Activated T-helper 1 cell treated with anti-CD3 and anti-CD28 coated beads, Interleukin-12 subunit alpha, Interleukin-12 subunit beta, Interleukin-2, Interleukin-4 antibody, amounts not matched to agents 30 ng/mL and 10 ng/mL and 1 ng/mL, durations not matched to agents 14 hours and 24 hours and 36 hours (primary cell): ENCODE results near the gene GPR141. TPM values are rescaled to one million over a fixed set of nuclear protein-coding genes. Genes with fewer than 3 reads are reported as not detected.

Source experiments
- DNase-seq: peaks from one replicate; pipeline ENCODE4 v3.0.0; 2021; ENCODE audit warnings: low spot score
- H3K27ac Mint-ChIP-seq: one replicate; pipeline ENCODE4 v1.8.0; 2021; ENCODE audit warnings: mild to moderate bottlenecking, mixed read lengths
- H3K27me3 Mint-ChIP-seq: one replicate; pipeline ENCODE4 v1.8.0; 2022; ENCODE audit warnings: mild to moderate bottlenecking, moderate library complexity, mixed read lengths; ENCODE audit not compliant: insufficient read depth
- H3K36me3 Mint-ChIP-seq: one replicate; pipeline ENCODE4 v1.8.0; 2021; ENCODE audit warnings: low read depth, mixed read lengths
- H3K4me1 Mint-ChIP-seq: one replicate; pipeline ENCODE4 v1.8.0; 2021; ENCODE audit warnings: low read depth, mixed read lengths
- H3K4me3 Mint-ChIP-seq: one replicate; pipeline ENCODE4 v1.8.0; 2021; ENCODE audit warnings: mild to moderate bottlenecking, moderate library complexity, mixed read lengths
- H3K9me3 Mint-ChIP-seq: one replicate; pipeline ENCODE4 v1.8.0; 2021; ENCODE audit warnings: mixed read lengths
- intact Hi-C: fragments of 100-400 bp; cut with micrococcal nuclease; formaldehyde crosslinking; loops from one replicate; pipeline ENCODE4 v1.15.1; 2024
- total RNA-seq: library from RNA; stranded (reverse); gene quantifications from 2 replicates; pipeline ENCODE4 v1.2.3, GENCODE V29; 2022

GPR141 gene
- total RNA-seq, 1 donor from 2014 or later: not detected

DNA sequence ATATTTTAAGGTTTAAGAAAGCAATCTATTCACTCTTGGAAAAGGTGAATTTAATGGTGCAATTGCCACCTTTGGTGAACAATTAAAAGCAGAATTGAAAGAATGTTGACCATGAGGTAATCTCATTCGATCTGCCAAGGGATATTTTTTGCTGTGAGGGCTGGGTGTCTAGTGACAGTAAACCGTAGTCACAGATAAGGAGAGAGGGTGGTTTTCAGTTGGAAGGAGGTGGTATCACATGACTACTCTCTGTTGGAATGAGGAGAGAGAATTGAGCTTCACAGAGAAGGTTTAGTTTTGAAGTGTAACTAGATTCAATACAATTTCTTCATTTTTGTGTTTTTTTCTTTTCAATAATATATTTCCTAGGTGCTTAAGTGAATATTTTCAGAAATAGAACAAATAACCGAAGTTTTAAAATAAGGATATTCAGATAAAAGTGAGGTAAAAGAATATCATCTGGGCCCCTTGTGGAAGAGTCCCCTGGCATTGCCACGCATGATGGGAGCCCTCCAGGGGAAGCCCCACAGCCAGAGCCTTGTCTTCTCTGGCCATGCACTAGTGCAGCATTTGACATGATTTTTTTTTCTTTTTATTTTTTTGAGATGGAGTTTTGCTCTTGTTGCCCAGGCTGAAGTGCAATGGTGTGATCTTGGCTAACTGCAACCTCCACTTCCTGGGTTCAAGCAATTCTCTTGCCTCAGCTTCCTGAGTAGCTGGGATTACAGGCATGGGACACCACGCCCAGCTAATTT, 73.4 kb downstream of the GPR141 start:
- no peak overlapping the region for H3K4me3 Mint-ChIP-seq
- intact Hi-C loops: no loop called here
- H3K4me1 Mint-ChIP-seq: no peaks in the 10 kb centered on the region
- H3K36me3 Mint-ChIP-seq: no peaks in the 10 kb centered on the region
- no peak overlapping the region for H3K27ac Mint-ChIP-seq
- no peak for DNase-seq
- H3K27me3 Mint-ChIP-seq: peaks cover 6% of the 10 kb centered on the region
- H3K9me3 Mint-ChIP-seq: no peaks in the 10 kb centered on the region

DNA sequence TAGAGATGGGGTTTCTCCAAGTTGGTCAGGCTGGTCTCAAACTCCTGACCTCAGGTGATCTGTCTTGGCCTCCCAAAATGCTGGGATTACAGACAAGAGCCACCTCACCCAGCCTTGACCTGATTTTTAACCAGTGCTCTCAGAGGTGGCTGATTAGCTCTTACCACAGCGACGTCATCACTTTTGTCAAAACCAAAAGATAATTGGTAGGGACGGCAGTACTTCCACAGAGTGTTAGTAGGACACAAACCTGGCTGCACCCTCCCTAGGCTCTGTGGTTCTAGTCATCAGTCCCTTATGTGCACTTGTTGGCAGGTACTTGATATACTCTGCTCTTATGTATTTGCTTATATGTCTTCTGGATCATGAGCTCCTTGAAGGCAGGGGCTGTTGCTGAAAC, 74.0 kb downstream of the GPR141 start:
- peaks cover 2% of the 10 kb centered on the region for H3K27me3 Mint-ChIP-seq
- no peaks in the 10 kb centered on the region for H3K9me3 Mint-ChIP-seq
- H3K27ac Mint-ChIP-seq: no peak overlapping the region
- intact Hi-C loops: no loop called here
- no peaks in the 10 kb centered on the region for H3K4me1 Mint-ChIP-seq
- H3K4me3 Mint-ChIP-seq: no peak overlapping the region
- H3K36me3 Mint-ChIP-seq: no peaks in the 10 kb centered on the region
- no peak for DNase-seq

DNA sequence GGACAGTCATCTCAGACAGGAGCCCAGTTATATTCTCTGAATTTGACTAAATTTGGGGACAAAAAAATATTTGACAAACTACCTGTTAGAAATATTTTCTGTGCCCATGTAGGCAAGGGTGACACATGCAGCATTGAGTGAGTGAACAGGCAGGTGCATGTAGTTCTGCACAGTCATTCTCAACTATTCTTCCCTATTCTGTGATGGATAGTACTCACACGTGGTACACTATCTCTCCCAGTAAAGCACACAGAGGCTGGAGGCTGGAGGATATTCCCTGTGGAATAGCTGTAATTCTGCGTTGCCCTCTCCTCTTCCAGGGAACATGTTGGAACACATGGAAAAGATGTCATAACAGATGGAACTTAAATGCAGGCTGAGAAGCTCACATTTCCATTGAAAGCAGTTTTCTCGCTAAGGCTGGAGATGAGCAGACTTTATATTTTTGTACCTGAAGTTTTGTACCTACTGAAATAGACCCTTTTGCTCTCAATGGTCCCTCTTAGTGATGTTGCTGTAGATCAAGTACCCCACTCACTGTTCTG, 75.0 kb downstream of the GPR141 start:
- Mint-ChIP-seq H3K36me3 (no peaks in the 10 kb centered on the region), H3K4me1 (no peaks in the 10 kb centered on the region), H3K9me3 (no peaks in the 10 kb centered on the region), H3K27ac (no peak overlapping the region), H3K4me3 (no peak overlapping the region), H3K27me3 (peaks cover 2% of the 10 kb centered on the region)
- DNase-seq: no peak
- intact Hi-C loops: no loop called here

DNA sequence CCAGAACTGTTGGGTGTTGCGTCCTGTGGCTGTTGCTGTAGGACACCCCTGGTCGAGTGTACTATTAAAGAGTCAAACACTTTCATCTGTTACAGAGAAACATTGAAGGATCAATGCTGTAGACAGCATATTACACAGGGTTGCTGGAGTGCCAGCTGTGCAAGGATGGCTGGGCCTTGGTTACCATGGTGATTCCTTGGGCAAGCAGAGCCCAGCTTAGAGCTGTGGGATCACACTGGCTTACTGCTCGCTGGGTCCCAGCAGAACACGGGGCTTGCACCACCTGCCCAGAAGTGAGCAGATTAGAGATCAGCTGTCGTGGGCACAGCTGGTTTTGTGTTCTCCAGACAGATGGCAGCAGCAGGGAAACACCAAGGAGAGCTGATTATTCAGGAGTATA, 76.0 kb downstream of the GPR141 start:
- Mint-ChIP-seq H3K27me3 (peaks cover 2% of the 10 kb centered on the region), H3K4me1 (no peaks in the 10 kb centered on the region), H3K4me3 (no peak overlapping the region), H3K9me3 (no peaks in the 10 kb centered on the region), H3K27ac (no peak overlapping the region), H3K36me3 (no peaks in the 10 kb centered on the region)
- no peak for DNase-seq
- intact Hi-C loops: no loop called here

DNA sequence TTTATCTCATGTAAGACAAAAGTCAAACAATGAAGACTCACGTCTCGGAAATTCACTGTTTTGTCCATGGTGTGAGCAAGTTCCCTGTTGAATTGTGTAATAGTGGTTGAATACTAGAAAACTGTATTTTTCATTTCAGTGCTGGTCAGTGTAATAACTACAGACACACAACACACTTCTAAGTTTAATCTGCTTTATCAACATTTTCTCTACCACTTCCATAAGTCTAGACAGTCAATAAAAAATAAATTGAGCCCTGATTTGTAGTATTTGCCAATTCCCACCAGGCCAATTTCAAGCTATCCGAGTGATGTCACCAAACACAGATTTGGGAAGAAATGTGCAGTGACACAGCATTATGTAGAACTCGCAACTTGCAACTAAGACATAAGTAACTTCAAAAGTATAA, 81.9 kb downstream of the GPR141 start:
- Mint-ChIP-seq H3K4me1 (peaks cover 10% of the 10 kb centered on the region), H3K27ac (no peak overlapping the region), H3K27me3 (no peaks in the 10 kb centered on the region), H3K4me3 (no peak overlapping the region), H3K9me3 (no peaks in the 10 kb centered on the region), H3K36me3 (no peaks in the 10 kb centered on the region)
- intact Hi-C loops: no loop called here
- DNase-seq: no peak

DNA sequence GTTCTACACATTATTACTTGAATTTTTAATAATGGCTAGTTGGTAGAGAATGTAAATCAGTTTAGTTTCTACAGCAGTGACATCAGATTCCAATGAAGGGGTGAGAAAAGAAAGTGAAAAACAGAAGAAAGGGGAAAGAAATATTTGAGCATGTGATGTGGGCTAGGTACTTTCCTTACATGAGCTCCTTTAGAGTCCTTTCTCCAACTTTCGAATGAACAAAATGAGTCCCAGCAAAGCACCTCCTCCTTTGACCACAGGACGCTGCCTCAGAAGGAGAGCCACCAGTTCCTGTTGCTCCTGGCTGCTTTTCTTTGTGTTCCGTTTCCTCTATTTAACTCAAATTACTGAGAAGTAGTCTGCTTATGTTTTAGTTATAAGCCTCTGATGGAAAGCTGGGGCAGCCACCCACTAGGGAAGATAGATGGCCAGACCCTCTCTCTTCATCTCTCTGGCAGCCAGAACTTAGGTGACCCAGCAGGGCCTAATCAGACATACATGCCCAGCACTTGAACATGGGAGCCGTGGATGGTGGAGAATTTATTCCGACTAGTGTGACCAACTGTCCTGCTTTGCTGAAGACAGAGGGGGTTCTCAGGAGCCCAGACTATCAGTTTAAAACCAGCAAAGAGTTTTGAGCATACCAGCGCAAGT, 82.4 kb downstream of the GPR141 start:
- Mint-ChIP-seq H3K27ac (no peak overlapping the region), H3K27me3 (no peaks in the 10 kb centered on the region), H3K9me3 (no peaks in the 10 kb centered on the region), H3K4me3 (no peak overlapping the region), H3K36me3 (no peaks in the 10 kb centered on the region), H3K4me1 (peaks cover 10% of the 10 kb centered on the region)
- DNase-seq: peak; percentile 3
- intact Hi-C loops: no loop called here

DNA sequence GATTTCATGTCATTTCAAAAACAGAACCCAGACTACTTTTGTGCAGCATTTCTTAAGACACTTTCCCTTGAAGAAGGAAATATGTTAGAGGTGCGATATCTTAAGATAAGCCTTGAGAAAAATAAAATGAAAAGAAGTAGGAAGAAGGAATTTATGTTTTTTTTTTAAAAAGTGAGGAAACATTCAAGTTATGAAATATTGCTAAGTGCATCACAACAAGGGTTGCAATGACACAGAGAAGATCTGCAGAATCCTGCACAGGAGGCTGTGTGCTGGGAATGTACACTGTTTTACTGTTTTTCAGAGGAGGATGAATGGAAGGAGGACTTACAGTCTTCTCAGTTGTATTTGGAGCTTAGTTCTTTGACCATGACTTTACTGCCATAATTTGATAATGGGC, 85.0 kb downstream of the GPR141 start:
- Mint-ChIP-seq H3K27me3 (no peaks in the 10 kb centered on the region), H3K27ac (no peak overlapping the region), H3K9me3 (no peaks in the 10 kb centered on the region), H3K36me3 (no peaks in the 10 kb centered on the region), H3K4me1 (peaks cover 10% of the 10 kb centered on the region), H3K4me3 (no peak overlapping the region)
- DNase-seq: no peak
- intact Hi-C loops: no loop called here

DNA sequence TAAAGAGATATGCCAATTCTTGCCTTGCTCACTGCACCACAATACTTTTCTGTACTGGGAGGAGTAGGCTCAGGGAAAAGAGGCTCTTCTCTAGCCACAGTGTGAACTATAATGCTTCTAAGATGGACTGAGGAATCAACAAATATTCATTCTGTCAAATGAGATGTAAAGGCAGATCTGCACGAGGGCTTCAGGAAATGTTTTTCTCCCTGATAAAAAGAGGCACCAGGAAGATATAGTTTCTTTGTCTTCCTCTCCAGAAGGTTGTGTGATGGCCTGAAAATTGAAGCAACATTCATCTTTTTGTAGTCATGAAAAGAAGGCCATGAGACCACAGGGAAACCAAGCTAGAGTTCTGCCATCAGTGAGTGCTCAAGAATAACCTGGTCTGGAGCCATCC, 85.7 kb downstream of the GPR141 start:
- no peaks in the 10 kb centered on the region for H3K36me3 Mint-ChIP-seq
- H3K27ac Mint-ChIP-seq: no peak overlapping the region
- H3K9me3 Mint-ChIP-seq: no peaks in the 10 kb centered on the region
- intact Hi-C loops: no loop called here
- peaks cover 10% of the 10 kb centered on the region for H3K4me1 Mint-ChIP-seq
- DNase-seq: no peak
- no peaks in the 10 kb centered on the region for H3K27me3 Mint-ChIP-seq
- H3K4me3 Mint-ChIP-seq: no peak overlapping the region

DNA sequence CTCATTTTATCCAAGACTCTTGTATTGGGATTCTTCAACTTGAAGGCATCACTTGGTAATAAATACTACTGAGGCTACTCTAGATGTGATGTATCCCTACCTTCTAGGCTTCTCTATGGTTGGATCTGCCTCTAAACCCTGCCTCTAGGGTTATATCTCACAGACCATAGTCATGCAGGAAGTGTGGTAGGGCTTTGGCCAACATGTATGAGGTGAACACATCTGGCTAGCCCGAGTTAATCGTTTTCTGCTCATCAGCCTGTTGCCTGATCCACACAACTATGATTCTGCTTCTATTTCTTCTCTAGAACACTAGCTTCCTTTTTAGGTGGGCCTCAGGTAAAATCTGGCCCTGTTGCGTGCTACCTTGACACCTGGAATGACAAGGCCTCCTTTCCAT, 86.2 kb downstream of the GPR141 start:
- Mint-ChIP-seq H3K4me3 (no peak overlapping the region), H3K9me3 (no peaks in the 10 kb centered on the region), H3K27ac (no peak overlapping the region), H3K36me3 (no peaks in the 10 kb centered on the region), H3K4me1 (peaks cover 10% of the 10 kb centered on the region), H3K27me3 (no peaks in the 10 kb centered on the region)
- no peak for DNase-seq
- intact Hi-C loops: no loop called here

DNA sequence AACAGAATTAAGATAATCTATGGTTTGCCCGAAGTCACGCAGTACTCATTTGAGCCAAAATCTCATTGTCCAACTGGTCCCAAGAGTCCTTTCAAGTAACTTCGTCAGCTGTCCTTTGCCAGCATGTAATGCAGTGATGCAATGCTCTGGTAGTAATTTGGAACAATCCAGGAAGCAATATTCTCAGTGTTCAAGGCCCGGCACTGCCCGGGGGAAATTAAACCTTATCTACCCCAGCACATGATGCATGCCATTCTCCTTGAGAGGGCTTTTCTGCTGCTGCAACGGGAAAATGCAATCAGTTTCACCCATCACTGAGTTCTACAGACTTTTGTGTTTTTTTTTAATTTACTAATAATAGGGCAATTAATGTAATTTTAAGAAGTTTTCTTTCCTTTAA, 87.3 kb downstream of the GPR141 start:
- intact Hi-C loops: no loop called here
- H3K27ac Mint-ChIP-seq: no peak overlapping the region
- DNase-seq: no peak
- no peaks in the 10 kb centered on the region for H3K36me3 Mint-ChIP-seq
- H3K9me3 Mint-ChIP-seq: peaks cover 6% of the 10 kb centered on the region
- peaks cover 5% of the 10 kb centered on the region for H3K4me1 Mint-ChIP-seq
- no peak overlapping the region for H3K4me3 Mint-ChIP-seq
- H3K27me3 Mint-ChIP-seq: no peaks in the 10 kb centered on the region

DNA sequence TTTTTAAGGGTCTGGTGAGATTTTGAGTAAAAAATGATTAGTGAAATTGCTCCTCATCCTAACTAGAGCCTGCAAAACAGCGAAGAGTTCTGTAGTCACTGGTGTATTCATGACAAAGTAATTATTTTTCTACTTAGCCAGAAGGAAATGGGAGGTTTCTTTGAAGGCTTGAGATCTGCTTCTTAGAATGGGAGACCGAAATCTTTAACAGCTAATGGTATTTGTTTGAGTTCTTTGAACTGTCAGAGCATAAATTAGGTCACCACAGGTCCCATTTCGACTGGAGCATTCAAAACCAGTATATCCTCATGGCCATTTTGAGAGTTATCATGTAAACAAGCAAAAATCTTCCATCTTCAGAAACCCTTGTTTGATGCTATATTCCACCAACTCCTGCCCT, 87.8 kb downstream of the GPR141 start:
- DNase-seq: no peak
- Mint-ChIP-seq H3K4me1 (no peaks in the 10 kb centered on the region), H3K4me3 (no peak overlapping the region), H3K9me3 (peaks cover 6% of the 10 kb centered on the region), H3K36me3 (no peaks in the 10 kb centered on the region), H3K27me3 (no peaks in the 10 kb centered on the region), H3K27ac (no peak overlapping the region)
- intact Hi-C loops: no loop called here

DNA sequence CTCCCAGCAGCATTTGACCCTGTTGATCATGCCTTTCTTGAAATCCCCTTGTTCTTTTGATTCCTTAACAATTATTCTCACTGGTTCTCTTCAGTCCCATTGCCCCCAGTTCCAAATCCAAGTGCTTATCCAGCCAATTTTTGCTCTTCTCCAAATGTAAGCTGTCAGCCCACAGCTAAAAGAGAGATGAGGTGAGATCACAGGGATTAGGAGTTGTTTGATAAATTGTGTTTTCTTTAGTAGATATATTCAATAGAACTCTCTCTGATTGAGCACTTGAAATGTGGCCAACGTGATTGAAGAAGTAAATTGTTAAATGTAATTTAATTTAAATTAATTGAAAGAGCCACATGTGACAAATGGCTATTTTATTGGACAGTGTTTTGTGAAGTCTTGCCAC, 88.2 kb downstream of the GPR141 start:
- Mint-ChIP-seq H3K9me3 (peaks cover 6% of the 10 kb centered on the region), H3K4me1 (no peaks in the 10 kb centered on the region)

DNA sequence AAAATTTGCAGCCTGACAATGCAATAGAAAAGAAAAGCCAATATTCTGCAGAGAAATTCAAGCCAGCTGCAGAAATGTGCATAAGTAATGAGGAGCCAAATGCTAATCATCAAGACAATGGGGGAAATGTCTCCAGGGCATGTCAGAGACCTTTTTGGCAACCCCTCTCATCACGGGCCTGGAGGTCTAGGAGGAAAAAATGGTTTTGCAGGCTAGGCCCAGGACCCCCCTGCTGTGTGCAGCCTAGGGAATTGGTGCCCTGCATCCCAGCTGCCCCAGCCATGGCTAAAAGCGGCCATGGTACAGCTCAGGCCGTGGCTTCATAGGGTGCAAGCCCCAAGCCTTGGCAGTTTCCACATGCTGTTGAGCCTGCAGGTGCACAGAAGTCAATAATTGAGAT, 92.4 kb downstream of the GPR141 start:
- H3K27ac Mint-ChIP-seq: no peak overlapping the region
- H3K9me3 Mint-ChIP-seq: peaks cover 14% of the 10 kb centered on the region
- no peaks in the 10 kb centered on the region for H3K4me1 Mint-ChIP-seq
- intact Hi-C loops: no loop called here
- no peaks in the 10 kb centered on the region for H3K36me3 Mint-ChIP-seq
- no peak overlapping the region for H3K4me3 Mint-ChIP-seq
- no peaks in the 10 kb centered on the region for H3K27me3 Mint-ChIP-seq
- DNase-seq: no peak

More for the DNA sequence above, 88.2 kb downstream of the GPR141 start:
- Mint-ChIP-seq H3K27me3 (no peaks in the 10 kb centered on the region), H3K27ac (no peak overlapping the region), H3K4me3 (no peak overlapping the region), H3K36me3 (no peaks in the 10 kb centered on the region)
- intact Hi-C loops: no loop called here
- DNase-seq: no peak
